Activated CD4-positive, alpha-beta T cell treated with anti-CD3 and anti-CD28 coated beads for 1 hour (primary cell): Measurements from ENCODE around the gene SHANK1.
"Not testable (repeated sequence)": the region's sequence is repeated elsewhere in the genome, so short reads cannot be mapped to it uniquely, and the experiment has no call there.

ENCODE experiments used
- DNase-seq: peaks from one replicate; pipeline ENCODE4 v3.0.0-alpha.2; 2020

SHANK1 gene

GRCh38 chr19:50629194-50629593 is 90.4 kb downstream of the SHANK1 start:
- DNase-seq, result no peak

GRCh38 chr19:50628551-50628950 is 91.1 kb downstream of the SHANK1 start:
- no peak for DNase-seq

GRCh38 chr19:50628146-50628545 is 91.5 kb downstream of the SHANK1 start:
- DNase-seq, result no peak

GRCh38 chr19:50626795-50627194 is 92.8 kb downstream of the SHANK1 start:
- no peak for DNase-seq

DNA sequence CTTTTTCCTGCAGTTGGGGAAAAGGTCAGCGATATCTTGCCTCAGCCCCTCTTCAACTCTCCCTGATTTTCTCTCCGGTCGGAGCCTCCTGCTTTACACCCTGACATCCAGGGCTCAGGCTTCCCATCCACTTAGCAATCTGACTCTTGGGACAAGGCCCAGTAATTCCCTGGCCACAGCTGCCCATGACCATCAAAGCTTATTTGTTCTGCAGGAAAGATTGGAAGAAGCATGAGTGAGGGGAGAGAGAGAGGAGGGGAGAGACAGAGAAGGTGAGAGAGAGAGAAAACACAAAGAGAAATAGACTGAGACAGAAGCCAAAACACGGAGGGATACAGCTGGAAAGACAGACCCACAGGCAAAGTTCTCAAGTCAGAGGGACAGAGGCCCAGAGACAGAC is 93.6 kb downstream of the SHANK1 start:
- no peak for DNase-seq

DNA sequence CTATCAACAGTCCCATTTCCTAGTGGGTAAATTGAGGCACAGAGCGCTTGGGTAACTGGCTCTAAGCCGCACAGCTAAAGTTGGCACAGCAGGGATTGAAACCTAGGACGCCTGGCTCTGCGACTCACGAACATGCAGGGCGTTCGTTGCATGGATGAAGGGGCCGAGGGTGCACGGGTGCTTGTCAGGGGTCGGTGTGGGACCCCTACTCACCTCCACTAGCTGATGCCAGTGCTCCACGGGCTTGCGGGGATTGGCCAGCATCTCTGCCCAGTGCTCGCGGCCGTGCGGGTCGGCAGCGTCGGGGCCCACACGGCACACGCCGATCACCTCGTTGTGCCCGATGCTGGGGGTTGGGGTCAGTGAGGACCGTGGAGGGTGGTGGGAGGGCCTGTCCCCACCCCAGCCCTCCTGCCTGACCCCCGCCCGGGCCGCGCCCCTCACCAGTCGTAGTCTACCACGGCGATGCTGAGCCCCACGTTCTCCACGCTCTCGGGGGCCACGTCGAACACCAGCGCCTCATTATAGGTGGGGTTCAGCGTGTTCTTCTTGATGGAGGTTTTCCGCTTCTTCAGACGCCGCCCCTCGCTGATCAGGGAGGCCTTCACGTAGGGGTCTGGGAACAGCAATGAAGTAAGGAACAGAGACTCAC is 94.5 kb downstream of the SHANK1 start:
- DNase-seq, result no peak

- DNase-seq, result not testable (repeated sequence)
Measured at GRCh38 chr19:50620394-50620906, 99.2 kb downstream of the SHANK1 start.

DNA sequence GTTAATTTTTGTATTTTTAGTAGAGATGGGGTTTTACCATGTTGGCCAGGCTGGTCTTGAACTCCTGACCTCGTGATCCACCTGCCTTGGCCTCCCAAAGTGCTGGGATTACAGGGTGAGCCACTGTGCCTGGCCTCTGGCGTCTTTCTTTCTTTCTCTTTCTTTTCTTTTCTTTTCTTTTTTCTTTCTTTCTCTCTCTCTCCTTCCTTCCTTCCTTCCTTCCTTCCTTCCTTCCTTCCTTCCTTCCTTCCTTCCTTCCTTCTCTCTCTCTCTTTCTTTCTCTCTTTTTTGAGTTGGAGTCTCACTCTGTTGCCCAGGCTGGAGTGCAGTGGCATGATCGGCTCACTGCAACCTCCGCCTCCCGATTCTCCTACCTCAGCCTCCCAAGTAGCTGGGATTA is 100.4 kb downstream of the SHANK1 start:
- not testable (repeated sequence) for DNase-seq

- DNase-seq, result not testable (repeated sequence)
Measured at GRCh38 chr19:50618379-50618778, 101.2 kb downstream of the SHANK1 start.

- DNase-seq, result not testable (repeated sequence)
Measured at GRCh38 chr19:50612504-50613404, 106.8 kb downstream of the SHANK1 start.
